Skeletal muscle satellite cell (primary cell): ENCODE data around the gene SARNP. TPM values are rescaled to one million over a fixed set of nuclear protein-coding genes. Genes with fewer than 3 reads are reported as not detected.
"Not testable (repeated sequence)": the region's sequence is repeated elsewhere in the genome, so short reads cannot be mapped to it uniquely, and the experiment has no call there.

Source experiments
- H3K27me3 ChIP-seq: 2 replicates; pipeline ENCODE4 v1.7.0; 2013; ENCODE audit warnings: low read length; ENCODE audit not compliant: control insufficient read depth, insufficient read depth
- H3K36me3 ChIP-seq: 2 replicates; pipeline ENCODE4 v1.7.0; 2013; ENCODE audit warnings: mild to moderate bottlenecking, control low read depth, low read length; ENCODE audit not compliant: insufficient read depth
- H3K4me1 ChIP-seq: 2 replicates; pipeline ENCODE4 v1.7.0; 2013; ENCODE audit warnings: low read length; ENCODE audit not compliant: control insufficient read depth, insufficient read depth
- H3K4me2 ChIP-seq: 2 replicates; pipeline ENCODE4 v1.7.0; 2013; ENCODE audit warnings: mild to moderate bottlenecking, low read length
- H3K4me3 ChIP-seq: 2 replicates; pipeline ENCODE4 v1.7.0; 2013; ENCODE audit warnings: low read length
- H3K9ac ChIP-seq: 2 replicates; pipeline ENCODE4 v1.7.0; 2013; ENCODE audit warnings: mild to moderate bottlenecking, low read depth, low read length, moderate library complexity
- H3K9me3 ChIP-seq: replicated peaks from 2 replicates; pipeline ENCODE4 v1.7.0; 2013; ENCODE audit warnings: mild to moderate bottlenecking, control low read depth, low read length
- total RNA-seq: library from RNA; depleted of rRNA; stranded (reverse); fragments of >200 nt; gene quantifications from 2 replicates; pipeline ENCODE4 v1.2.3, GENCODE V29; 2012; rRNA removed

SARNP gene, protein sequence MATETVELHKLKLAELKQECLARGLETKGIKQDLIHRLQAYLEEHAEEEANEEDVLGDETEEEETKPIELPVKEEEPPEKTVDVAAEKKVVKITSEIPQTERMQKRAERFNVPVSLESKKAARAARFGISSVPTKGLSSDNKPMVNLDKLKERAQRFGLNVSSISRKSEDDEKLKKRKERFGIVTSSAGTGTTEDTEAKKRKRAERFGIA
- total RNA-seq: 64.0 and 70.2 TPM in 2 replicates

DNA sequence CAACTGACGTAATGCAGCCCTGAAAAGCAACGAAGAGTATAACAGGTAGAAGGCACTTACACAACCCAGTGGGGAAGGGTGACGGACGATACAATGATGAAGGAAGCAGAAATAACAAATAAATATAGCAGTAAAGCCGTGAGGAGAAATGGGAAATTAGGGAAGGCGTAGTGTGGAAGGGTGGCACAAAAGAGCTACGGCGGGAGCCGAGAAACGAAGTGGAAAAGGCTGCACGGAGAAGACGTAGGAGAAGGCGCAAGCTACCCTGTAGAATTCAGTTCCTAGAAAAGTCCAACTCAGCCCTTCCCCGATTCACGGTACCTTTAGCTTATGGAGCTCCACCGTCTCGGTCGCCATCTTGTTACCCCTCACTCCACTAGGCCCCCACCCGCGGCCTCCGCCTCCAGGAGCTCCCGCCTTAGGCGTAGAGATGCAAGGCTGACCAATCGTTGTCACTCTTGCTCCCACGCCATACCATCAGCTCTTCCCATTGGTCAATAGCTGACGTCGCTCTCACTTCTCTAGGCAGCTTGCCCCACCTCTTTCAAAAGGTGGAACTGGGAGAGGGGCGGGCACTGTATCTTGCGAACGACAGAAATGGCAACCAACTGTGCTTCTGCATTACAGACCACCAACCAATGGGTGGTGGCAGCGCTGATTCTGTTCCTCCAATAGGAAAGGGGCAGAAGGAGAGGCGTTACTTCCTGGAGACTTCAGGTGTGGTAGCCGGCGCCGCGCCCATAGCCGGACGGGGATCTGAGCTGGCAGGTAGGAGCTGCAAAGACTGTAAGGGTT is at the start of gene SARNP, which contains the start of gene ORMDL2:
TSS of gene SARNP (minus strand) at position 380 of the 795 bp plus-strand sequence. CDS start at position 357, 23 bp downstream.
TSS of gene ORMDL2 (plus strand) at position 697 of the 795 bp plus-strand sequence. CDS start 959 bp downstream, outside the sequence.
- H3K9me3 ChIP-seq: no peaks in the 10 kb centered on the region
- no peaks in the 10 kb centered on the region for H3K27me3 ChIP-seq
- H3K4me1 ChIP-seq: peaks cover 19% of the 10 kb centered on the region
- peak within 1 kb of the TSS; percentile 90 for H3K9ac ChIP-seq
- peaks cover 53% of the 10 kb centered on the region for H3K36me3 ChIP-seq
- H3K4me2 ChIP-seq: peak within 1 kb of the TSS; percentile 93
- H3K4me3 ChIP-seq: peak within 1 kb of the TSS; percentile 85

DNA sequence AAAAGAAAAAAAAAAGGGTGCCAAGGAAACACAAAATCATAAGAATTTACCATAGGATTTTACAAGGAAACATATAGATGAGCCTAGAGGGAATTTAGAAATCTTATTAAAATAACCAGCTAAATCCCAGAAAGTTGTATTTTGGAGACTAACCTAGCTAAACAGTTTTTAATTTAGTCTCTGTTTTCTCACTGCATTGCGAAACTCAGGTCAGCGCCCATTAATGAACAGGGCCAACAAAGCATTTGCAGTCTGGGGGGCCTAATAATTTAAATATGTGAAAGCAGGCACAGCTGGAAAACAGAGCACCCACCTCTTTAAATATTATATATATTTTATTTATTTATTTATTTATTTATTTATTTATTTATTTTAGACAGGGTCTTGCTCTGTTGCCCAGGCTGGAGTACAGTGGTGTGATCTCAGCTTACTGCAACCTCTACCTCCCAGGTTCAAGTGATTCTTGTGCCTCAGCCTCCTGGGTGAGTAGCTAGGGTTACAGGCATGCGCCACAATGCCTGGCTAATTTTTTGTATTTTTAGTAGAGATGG is 49.0 kb upstream of the SARNP start:
- not testable (repeated sequence) for H3K36me3 ChIP-seq, H3K4me3 ChIP-seq, H3K4me2 ChIP-seq, H3K9ac ChIP-seq, H3K4me1 ChIP-seq, H3K27me3 ChIP-seq, H3K9me3 ChIP-seq

DNA sequence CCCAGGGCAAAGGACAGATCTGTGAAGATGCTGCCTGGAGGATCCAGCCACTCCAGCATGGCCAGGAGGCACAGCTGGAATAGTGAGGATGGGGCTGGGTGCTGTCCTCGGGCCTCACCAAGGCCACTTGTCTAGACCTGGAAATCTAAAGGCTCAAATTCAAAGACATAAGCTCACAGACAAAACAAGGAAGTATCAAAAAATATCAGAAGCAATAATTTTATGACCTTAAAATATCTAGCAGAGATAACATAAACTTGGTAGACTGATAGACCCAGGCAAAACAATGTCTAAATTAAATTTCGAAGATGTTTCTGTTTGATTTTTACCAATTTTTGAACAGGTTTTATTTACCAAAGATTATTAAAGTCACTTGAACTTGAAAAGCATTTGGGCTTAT is 47.8 kb upstream of the SARNP start:
- no peaks in the 10 kb centered on the region for H3K4me1 ChIP-seq

DNA sequence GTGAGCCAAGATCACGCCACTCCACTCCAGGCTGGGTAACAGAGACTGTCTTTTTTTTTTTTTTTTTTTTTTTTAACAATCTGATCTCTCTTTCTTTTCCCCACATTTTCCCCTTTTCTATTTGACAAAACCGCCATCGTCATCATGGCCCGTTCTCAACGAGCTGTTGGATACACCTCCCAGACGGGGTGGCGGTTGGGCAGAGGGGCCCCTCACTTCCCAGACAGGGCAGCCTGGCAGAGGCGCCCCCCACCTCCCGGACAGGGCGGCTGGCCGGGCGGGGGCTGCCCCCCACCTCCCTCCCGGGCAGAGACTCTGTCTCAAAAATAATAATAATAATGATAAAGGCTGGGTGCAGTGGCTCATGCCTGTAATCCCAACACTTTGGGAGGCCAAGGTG is 45.4 kb upstream of the SARNP start:
- not testable (repeated sequence) for H3K9ac ChIP-seq, H3K4me1 ChIP-seq, H3K4me3 ChIP-seq, H3K36me3 ChIP-seq, H3K4me2 ChIP-seq, H3K9me3 ChIP-seq, H3K27me3 ChIP-seq

More for the DNA sequence above, 47.8 kb upstream of the SARNP start:
- Histone ChIP-seq H3K36me3 (no peaks in the 10 kb centered on the region), H3K4me3 (no peak overlapping the region), H3K27me3 (no peaks in the 10 kb centered on the region), H3K9ac (no peak overlapping the region), H3K9me3 (no peaks in the 10 kb centered on the region), H3K4me2 (no peak overlapping the region)

DNA sequence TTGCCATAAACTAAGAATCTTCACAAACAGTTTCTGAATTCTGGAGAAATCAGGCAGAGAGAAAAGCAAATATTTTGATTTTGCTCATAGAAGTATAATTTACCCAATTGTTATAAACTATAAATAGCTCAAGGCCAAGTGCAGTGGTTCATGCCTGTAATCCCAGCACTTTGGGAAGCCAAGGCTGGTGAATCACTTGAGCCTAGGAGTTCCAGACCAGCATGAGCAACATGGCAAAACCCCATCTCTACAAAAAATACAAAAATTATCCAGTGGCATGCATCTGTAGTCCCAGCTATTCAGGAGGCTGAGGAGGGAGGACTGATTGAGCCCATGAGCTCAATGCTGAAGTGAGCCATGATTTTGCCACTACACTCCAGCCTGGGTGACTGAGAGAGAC is 44.8 kb upstream of the SARNP start:
- Histone ChIP-seq H3K9me3 (no peaks in the 10 kb centered on the region), H3K4me3 (no peak overlapping the region), H3K4me2 (no peak overlapping the region)

DNA sequence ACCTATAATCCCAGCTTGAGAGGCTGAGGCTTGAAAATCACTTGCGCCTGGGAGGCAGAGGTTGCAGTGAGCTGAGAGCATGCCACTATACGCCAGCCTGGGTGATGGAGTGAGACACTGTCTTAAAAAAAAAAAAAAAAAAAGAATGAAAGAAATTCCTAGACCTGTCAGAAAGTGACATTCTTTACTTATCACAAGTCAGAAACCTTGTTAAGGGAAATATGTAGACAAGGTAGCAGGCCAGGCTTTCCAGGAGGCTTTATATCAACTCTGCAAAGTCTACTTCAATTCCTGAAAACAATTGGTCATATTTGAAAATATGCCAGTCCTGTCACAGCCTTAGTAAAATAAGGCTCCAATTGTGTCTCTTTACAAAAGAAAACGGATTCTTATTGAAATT is 44.3 kb upstream of the SARNP start:
- Histone ChIP-seq H3K4me2 (no peak overlapping the region), H3K27me3 (no peaks in the 10 kb centered on the region), H3K36me3 (no peaks in the 10 kb centered on the region), H3K4me3 (no peak overlapping the region), H3K9ac (no peak overlapping the region), H3K9me3 (no peaks in the 10 kb centered on the region), H3K4me1 (no peaks in the 10 kb centered on the region)

More for the DNA sequence above, 44.8 kb upstream of the SARNP start:
- no peaks in the 10 kb centered on the region for H3K27me3 ChIP-seq
- no peaks in the 10 kb centered on the region for H3K4me1 ChIP-seq
- no peak overlapping the region for H3K9ac ChIP-seq
- H3K36me3 ChIP-seq: no peaks in the 10 kb centered on the region

DNA sequence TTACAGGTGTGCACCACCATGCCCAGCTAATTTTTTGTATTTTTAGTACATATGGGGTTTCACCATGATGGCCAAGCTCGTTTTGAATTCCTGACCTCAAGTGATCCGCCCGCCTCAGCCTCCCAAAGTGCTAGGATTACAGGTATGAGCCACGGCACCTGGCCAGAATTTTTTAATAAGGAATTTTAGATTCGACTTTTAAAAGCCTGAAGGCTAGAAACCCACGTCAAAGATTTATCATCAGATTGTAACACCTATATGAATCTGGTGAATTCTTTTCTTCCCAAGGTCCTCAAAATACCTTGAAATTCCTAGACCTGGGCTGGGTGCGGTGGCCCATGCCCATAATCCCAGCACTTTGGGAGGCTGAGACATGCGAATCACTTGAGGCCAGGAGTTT is 43.9 kb upstream of the SARNP start:
- peaks cover under 1% of the 10 kb centered on the region for H3K4me1 ChIP-seq
- H3K36me3 ChIP-seq: no peaks in the 10 kb centered on the region
- H3K4me2 ChIP-seq: no peak overlapping the region
- no peaks in the 10 kb centered on the region for H3K27me3 ChIP-seq
- no peak overlapping the region for H3K4me3 ChIP-seq
- H3K9ac ChIP-seq: no peak overlapping the region
- H3K9me3 ChIP-seq: no peaks in the 10 kb centered on the region

DNA sequence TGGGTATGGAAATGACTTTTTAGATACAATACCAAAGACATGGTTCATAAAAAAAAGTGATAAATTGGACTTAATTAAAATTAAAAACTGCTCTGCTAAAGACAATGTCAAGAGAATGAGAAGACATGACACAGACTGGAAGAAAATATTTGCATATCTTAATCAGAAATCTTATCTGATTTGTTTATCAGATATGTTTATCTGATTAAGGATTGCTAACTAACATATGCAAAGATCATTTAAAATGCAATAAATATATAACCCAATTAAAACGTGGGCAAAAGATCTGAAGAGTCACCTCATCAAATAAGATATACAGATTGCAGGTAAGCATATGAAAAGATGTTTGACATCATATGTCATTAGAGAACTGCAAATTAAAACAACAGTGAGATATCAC is 35.2 kb upstream of the SARNP start:
- peaks cover 36% of the 10 kb centered on the region for H3K4me1 ChIP-seq
- no peak overlapping the region for H3K4me2 ChIP-seq
- no peaks in the 10 kb centered on the region for H3K27me3 ChIP-seq
- no peak overlapping the region for H3K4me3 ChIP-seq
- no peaks in the 10 kb centered on the region for H3K9me3 ChIP-seq
- no peak overlapping the region for H3K9ac ChIP-seq
- H3K36me3 ChIP-seq: no peaks in the 10 kb centered on the region

DNA sequence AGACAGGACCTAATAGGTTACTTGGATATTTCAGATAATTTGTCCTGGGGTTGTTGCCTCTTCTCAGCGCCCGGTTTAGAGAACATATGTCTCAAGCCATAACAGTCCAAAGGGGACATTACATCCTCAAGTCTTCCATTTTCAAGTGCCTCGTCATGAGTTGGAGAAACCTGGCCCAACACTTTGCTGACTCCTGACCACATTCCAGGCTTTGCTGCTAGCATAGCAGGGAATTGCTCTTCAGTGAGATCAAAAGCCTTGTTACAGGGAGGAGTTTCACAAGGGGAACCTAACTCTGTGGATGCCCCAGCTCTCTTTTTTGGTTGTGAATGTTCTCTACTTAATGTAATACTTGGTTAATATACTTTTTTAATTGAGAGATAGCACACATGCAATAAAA is 33.4 kb upstream of the SARNP start:
- H3K27me3 ChIP-seq: no peaks in the 10 kb centered on the region
- H3K36me3 ChIP-seq: no peaks in the 10 kb centered on the region

DNA sequence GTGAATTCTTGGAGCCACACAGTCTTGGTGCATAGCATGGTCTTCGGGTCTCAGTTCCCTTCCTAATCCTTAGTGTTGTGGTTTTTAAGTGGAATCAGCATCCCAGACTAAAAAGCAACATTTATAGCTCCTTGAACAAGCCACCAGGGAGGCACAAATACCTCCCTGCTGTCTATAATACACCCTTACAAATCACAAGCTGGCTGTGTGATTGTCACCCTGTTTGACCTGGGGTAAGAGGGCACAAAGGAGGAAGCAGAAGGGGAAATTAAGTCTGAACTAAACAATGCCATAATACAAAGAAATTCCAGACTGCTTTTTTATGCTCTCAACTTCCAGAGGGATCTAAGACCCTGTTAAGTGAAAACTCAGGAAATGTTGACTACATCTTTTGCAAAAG is 32.9 kb upstream of the SARNP start:
- no peaks in the 10 kb centered on the region for H3K9me3 ChIP-seq
- peak overlapping the region; percentile 13 for H3K9ac ChIP-seq
- no peak overlapping the region for H3K4me3 ChIP-seq
- no peaks in the 10 kb centered on the region for H3K27me3 ChIP-seq
- H3K36me3 ChIP-seq: no peaks in the 10 kb centered on the region
- no peak overlapping the region for H3K4me2 ChIP-seq
- H3K4me1 ChIP-seq: peaks cover 50% of the 10 kb centered on the region

More for the DNA sequence above, 33.4 kb upstream of the SARNP start:
- H3K9ac ChIP-seq: no peak overlapping the region
- H3K9me3 ChIP-seq: no peaks in the 10 kb centered on the region
- H3K4me2 ChIP-seq: no peak overlapping the region
- H3K4me1 ChIP-seq: peaks cover 48% of the 10 kb centered on the region
- H3K4me3 ChIP-seq: no peak overlapping the region

DNA sequence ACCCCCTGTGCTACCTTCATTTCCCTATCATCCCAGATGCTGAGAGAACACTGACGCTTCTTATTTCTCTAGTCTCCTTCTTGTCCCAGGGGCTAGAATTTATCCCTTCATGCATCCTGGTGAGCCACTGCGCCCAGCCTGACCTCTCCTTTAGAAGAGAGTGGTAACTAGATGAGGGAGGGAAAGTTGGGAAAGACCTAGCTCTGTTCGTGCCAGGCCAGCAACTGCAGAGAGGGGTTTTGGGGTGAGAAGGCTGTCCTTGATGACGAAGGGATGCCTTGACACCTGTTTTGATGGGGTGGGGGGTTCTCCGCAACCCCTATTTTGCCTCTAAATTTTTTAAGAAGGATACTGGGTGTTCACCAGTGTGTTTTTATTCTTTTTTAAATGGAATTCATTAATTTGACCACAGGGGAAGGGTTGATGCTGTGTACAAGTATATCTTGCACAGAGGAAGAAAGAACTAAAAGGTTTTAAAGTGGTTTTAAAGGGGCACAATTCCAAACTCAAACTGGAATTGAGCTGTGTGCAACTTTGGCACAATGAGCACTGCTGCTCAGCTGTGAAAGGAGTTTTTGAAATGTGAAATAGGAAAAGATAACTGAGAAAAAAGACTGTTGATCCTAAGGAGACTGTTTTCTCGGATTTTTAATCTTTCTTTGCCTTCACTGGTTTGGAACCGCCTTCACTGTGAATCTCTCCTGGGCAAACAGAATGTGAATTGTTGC is 32.3 kb upstream of the SARNP start:
- Histone ChIP-seq H3K4me2 (no peak overlapping the region), H3K4me1 (peaks cover 55% of the 10 kb centered on the region), H3K36me3 (no peaks in the 10 kb centered on the region), H3K9me3 (no peaks in the 10 kb centered on the region), H3K27me3 (no peaks in the 10 kb centered on the region), H3K4me3 (no peak overlapping the region), H3K9ac (peak overlapping the region; percentile 22)
